SU-DHL-6 (cell line): ENCODE data around the gene DLGAP3.

Experiments used
- H2AFZ ChIP-seq: fragments of 200-600 bp; sonication (generic); 2 replicates; pipeline ENCODE4 v1.6.1; 2014; ENCODE audit warnings: low read depth, mild to moderate bottlenecking, moderate library complexity, mixed read lengths, antibody characterized with exemption, low read length; ENCODE audit not compliant: severe bottlenecking
- H3F3A ChIP-seq: fragments of 200-600 bp; shearing (Covaris generic); 2 replicates; pipeline ENCODE4 v1.6.0; 2016; ENCODE audit warnings: antibody characterized with exemption, mild to moderate bottlenecking; ENCODE audit not compliant: insufficient read depth
- H3K27ac ChIP-seq: fragments of 200-600 bp; sonication (generic); 2 replicates; pipeline ENCODE4 v1.5.1; 2016; ENCODE audit warnings: low read depth, mild to moderate bottlenecking, low read length, moderate library complexity, mixed read lengths
- H3K27me3 ChIP-seq: fragments of 200-600 bp; sonication (generic), shearing (Covaris generic); 2 replicates; pipeline ENCODE4 v1.6.0; 2014; ENCODE audit warnings: mild to moderate bottlenecking, low read length
- H3K36me3 ChIP-seq: fragments of 200-600 bp; sonication (generic); 2 replicates; pipeline ENCODE4 v1.6.1; 2014; ENCODE audit warnings: mild to moderate bottlenecking, low read length, mixed read lengths
- H3K4me2 ChIP-seq: fragments of 300-600, 200-600 bp; shearing (Covaris generic), sonication (generic); 2 replicates; pipeline ENCODE4 v1.6.0; 2014; ENCODE audit warnings: low read length, low read depth, mild to moderate bottlenecking; ENCODE audit not compliant: poor library complexity, severe bottlenecking
- H3K4me3 ChIP-seq: fragments of 200-600 bp; sonication (generic); 2 replicates; pipeline ENCODE4 v1.5.1; 2014; ENCODE audit warnings: antibody characterized with exemption, low read length, mild to moderate bottlenecking, mixed read lengths; ENCODE audit not compliant: insufficient read depth, poor library complexity, severe bottlenecking
- H3K79me2 ChIP-seq: fragments of 200-600 bp; sonication (generic); 2 replicates; pipeline ENCODE4 v1.6.1; 2014; ENCODE audit warnings: mild to moderate bottlenecking, low read length, moderate library complexity; ENCODE audit not compliant: insufficient read depth
- H3K9ac ChIP-seq: fragments of 200-600 bp; sonication (generic); 2 replicates; pipeline ENCODE4 v1.7.0; 2014; ENCODE audit warnings: mild to moderate bottlenecking, low read length
- H3K9me2 ChIP-seq: fragments of 200-600 bp; sonication (generic); replicated peaks from 2 replicates; pipeline ENCODE4 v1.6.1; 2014; ENCODE audit warnings: low read length; ENCODE audit not compliant: insufficient read depth
- H3K9me3 ChIP-seq: fragments of 200-600 bp; sonication (generic); 2 replicates; pipeline ENCODE4 v1.6.1; 2014; ENCODE audit warnings: low read length, mixed read lengths; ENCODE audit not compliant: insufficient read depth
- H4K20me1 ChIP-seq: fragments of 200-600 bp; sonication (generic); 2 replicates; pipeline ENCODE4 v1.6.1; 2014; ENCODE audit warnings: low read depth, mild to moderate bottlenecking, antibody characterized with exemption, low read length, moderate library complexity, mixed read lengths
- EZH2phosphoT487 ChIP-seq: fragments of 200-600 bp; sonication (generic), shearing (Covaris generic); conservative IDR thresholded peaks from 2 replicates; pipeline ENCODE4 v1.6.1; 2018; ENCODE audit warnings: mild to moderate bottlenecking, antibody characterized with exemption, low read length, moderate library complexity, mixed read lengths
- TF ChIP-seq, protein P1 (sequence below): fragments of 200-600 bp; sonication (generic); IDR thresholded peaks from one replicate; pipeline ENCODE4 v1.5.1; 2017; ENCODE audit warnings: antibody characterized with exemption, mild to moderate bottlenecking, low read length, moderate library complexity; ENCODE audit not compliant: insufficient read depth, poor library complexity, severe bottlenecking

Gene DLGAP3

DNA sequence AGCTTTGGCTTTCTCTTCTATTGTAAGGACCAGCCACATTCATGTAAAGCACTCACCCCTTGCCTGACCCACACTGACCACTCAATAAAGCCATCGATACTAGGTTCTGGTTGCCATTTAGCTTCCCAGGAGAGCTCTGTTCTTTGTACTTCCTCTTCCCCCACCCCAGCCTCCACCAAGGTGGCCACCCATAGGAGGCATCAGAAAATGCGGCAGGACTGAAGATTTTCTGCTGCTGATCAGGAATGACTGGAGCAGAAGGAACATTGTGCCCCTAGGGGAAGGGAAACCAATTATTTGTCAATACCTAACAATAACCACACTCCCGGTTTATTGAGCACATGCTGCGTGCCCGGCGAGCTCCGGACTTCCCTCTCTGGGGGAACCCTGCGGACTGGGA is 64.7 kb downstream of the DLGAP3 start:
- no peak for TF ChIP-seq EZH2phosphoT487
- TF ChIP-seq, protein P1, sequence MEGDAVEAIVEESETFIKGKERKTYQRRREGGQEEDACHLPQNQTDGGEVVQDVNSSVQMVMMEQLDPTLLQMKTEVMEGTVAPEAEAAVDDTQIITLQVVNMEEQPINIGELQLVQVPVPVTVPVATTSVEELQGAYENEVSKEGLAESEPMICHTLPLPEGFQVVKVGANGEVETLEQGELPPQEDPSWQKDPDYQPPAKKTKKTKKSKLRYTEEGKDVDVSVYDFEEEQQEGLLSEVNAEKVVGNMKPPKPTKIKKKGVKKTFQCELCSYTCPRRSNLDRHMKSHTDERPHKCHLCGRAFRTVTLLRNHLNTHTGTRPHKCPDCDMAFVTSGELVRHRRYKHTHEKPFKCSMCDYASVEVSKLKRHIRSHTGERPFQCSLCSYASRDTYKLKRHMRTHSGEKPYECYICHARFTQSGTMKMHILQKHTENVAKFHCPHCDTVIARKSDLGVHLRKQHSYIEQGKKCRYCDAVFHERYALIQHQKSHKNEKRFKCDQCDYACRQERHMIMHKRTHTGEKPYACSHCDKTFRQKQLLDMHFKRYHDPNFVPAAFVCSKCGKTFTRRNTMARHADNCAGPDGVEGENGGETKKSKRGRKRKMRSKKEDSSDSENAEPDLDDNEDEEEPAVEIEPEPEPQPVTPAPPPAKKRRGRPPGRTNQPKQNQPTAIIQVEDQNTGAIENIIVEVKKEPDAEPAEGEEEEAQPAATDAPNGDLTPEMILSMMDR, result no peak
- H3K9me2 ChIP-seq, result no peaks in the 10 kb centered on the region

GRCh38 chr1:34863501-34863900 is 65.9 kb downstream of the DLGAP3 start:
- H2AFZ ChIP-seq, result no peak overlapping the region
- H4K20me1 ChIP-seq, result no peaks in the 10 kb centered on the region
- no peak overlapping the region for H3K9ac ChIP-seq
- H3K79me2 ChIP-seq, result peaks cover 11% of the 10 kb centered on the region
- TF ChIP-seq, protein P1, result no peak
- TF ChIP-seq EZH2phosphoT487, result no peak
- H3K27ac ChIP-seq, result no peak overlapping the region
- H3K36me3 ChIP-seq, result no peaks in the 10 kb centered on the region
- no peaks in the 10 kb centered on the region for H3K9me3 ChIP-seq
- H3K9me2 ChIP-seq, result no peaks in the 10 kb centered on the region
- H3F3A ChIP-seq, result no peaks in the 10 kb centered on the region
- no peak overlapping the region for H3K4me3 ChIP-seq
- H3K27me3 ChIP-seq, result no peaks in the 10 kb centered on the region
- H3K4me2 ChIP-seq, result no peak overlapping the region

More for the DNA sequence above, 64.7 kb downstream of the DLGAP3 start:
- Histone ChIP-seq H2AFZ (no peak overlapping the region), H3K4me3 (no peak overlapping the region), H3K4me2 (no peak overlapping the region), H3K9ac (no peak overlapping the region), H3K36me3 (no peaks in the 10 kb centered on the region), H3F3A (no peaks in the 10 kb centered on the region), H3K79me2 (no peaks in the 10 kb centered on the region; the same call in 1 of the 2 replicates), H3K27me3 (no peaks in the 10 kb centered on the region), H3K27ac (no peak overlapping the region), H3K9me3 (no peaks in the 10 kb centered on the region), H4K20me1 (no peaks in the 10 kb centered on the region)

DNA sequence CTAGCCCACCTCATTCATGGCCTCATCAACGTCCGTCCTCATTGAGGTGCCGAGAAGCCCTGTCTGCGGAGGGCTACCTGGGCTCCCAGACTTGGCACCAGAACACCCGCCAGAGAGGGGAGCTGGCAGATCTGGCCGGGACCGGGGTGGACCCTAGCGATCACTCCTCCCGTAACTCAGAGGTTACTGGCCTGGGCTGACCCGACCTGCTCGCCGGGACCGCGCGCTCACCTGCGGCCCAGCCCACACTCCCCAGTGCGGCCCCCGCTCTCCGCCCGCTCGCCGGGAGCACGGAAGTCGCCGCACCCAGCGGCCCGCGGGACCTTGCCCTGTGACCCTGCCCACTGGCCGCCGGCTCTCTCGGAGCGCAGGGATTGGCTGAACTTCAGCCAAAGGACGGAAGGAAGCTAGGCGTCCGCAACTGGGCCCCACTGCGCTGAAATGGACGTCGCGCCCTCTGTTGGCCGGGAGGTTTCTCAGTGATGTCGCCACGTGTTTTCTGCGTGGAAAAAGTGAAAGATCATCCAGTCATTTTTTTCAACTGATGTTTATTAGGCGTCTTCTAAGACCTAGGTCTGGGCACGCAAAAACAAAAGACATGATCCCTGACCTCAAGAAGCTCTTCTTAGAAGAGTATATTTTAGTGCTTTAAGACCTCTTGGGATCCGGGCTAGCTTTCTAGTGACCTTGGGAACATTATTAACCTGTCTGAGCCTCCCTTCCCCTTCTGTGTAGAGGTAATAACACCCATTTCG is 69.8 kb downstream of the DLGAP3 start, which contains the start of gene SMIM12:
Gene SMIM12 (minus strand): TSS at position 304 of the 755 bp plus-strand sequence. CDS start 3,772 bp downstream, outside the sequence.
- Histone ChIP-seq H3K79me2 (peaks cover 35% of the 10 kb centered on the region), H3K27ac (no peak within 1 kb of the TSS), H3K27me3 (no peaks in the 10 kb centered on the region), H3K4me3 (peak within 1 kb of the TSS; percentile 96), H3K9me3 (no peaks in the 10 kb centered on the region), H3K9ac (peak within 1 kb of the TSS; percentile 96), H3F3A (no peaks in the 10 kb centered on the region), H2AFZ (peak within 1 kb of the TSS; percentile 100), H3K4me2 (peak within 1 kb of the TSS; percentile 84), H3K9me2 (no peaks in the 10 kb centered on the region), H4K20me1 (no peaks in the 10 kb centered on the region; the same call in 1 of the 2 replicates), H3K36me3 (no peaks in the 10 kb centered on the region)
- TF ChIP-seq, protein P1, result peak; percentile 70
- TF ChIP-seq EZH2phosphoT487, result no peak
